Esophagus mucosa (tissue), 1 donor: ENCODE data around the gene POLK. TPM values are rescaled to one million over a fixed set of nuclear protein-coding genes. Genes with fewer than 3 reads are reported as not detected.

Experiments used
- total RNA-seq: library from RNA; stranded (reverse); gene quantifications from one replicate; pipeline ENCODE4 v1.2.4, GENCODE V29; 2023
- donor health status: DM: yes; HTN: yes; CAD: no.

Gene POLK
- total RNA-seq, 1 donor from 2014 or later = 11.2 TPM

Other genes starting within 250 kb of the POLK start
- 114 TPM for gene HMGCR, start 174.7 kb upstream of the POLK start, total RNA-seq
- 27.6 TPM for gene CERT1, start 262 bp upstream of the POLK start, total RNA-seq
- gene ANKDD1B, start 99.6 kb downstream of the POLK start, total RNA-seq = 0.28 TPM
- 5.5 TPM for gene POC5, start 205.5 kb downstream of the POLK start, total RNA-seq